OCI-LY3 (cell line): ENCODE results near the gene PREX1.

Experiments used
- CTCF ChIP-seq: fragments of 200-600, 300-600 bp; sonication (generic); IDR thresholded peaks from 2 replicates; pipeline ENCODE4 v1.5.1; 2014; ENCODE audit warnings: antibody characterized with exemption, low read length, low read depth
- EZH2phosphoT487 ChIP-seq: fragments of 200-600 bp; shearing (Covaris generic); IDR thresholded peaks from 2 replicates; pipeline ENCODE4 v1.6.1; 2018; ENCODE audit warnings: antibody characterized with exemption, mixed run types, low read depth

GRCh38 chr20:48722737-48723191, 105.0 kb downstream of the PREX1 start:
- no peak for TF ChIP-seq CTCF
- TF ChIP-seq EZH2phosphoT487 = no peak
